Breast epithelium (tissue), 3 donors: Measurements from ENCODE around the gene HSPB7.

Experiments used
- CTCF ChIP-seq, 3 donors: fragments of 450-650 bp; IDR thresholded peaks; one replicate each; pipeline ENCODE4 v1.5.1; 2016 to 2017; ENCODE audit warnings: antibody characterized with exemption in 3 of 3, mild to moderate bottlenecking in 3 of 3, moderate library complexity in 3 of 3
- POLR2A ChIP-seq: fragments of 450-650 bp; IDR thresholded peaks from one replicate; pipeline ENCODE4 v1.6.1; 2016; ENCODE audit warnings: antibody characterized with exemption, mild to moderate bottlenecking, moderate library complexity
- POLR2AphosphoS5 ChIP-seq, 3 donors: sonication (generic); formaldehyde crosslinking; IDR thresholded peaks; one replicate each; pipeline ENCODE4 v1.6.1; 2017; ENCODE audit warnings: antibody characterized with exemption in 3 of 3

GRCh38 chr1:15994590-15995351 is 23.1 kb downstream of the HSPB7 start:
- TF ChIP-seq CTCF (IDR thresholded peaks at IDR 0.05) = peak; percentile 45 to 81 (median 76)
- TF ChIP-seq POLR2A = no peak
- TF ChIP-seq POLR2AphosphoS5 (IDR thresholded peaks at IDR 0.05) = no peak
